ENCODE data around the gene HOMER3. TPM values are rescaled to one million over a fixed set of nuclear protein-coding genes. Genes with fewer than 3 reads are reported as not detected.

Gene HOMER3
- total RNA-seq, 1 donor from 2014 or later: 2.3 TPM

DNA sequence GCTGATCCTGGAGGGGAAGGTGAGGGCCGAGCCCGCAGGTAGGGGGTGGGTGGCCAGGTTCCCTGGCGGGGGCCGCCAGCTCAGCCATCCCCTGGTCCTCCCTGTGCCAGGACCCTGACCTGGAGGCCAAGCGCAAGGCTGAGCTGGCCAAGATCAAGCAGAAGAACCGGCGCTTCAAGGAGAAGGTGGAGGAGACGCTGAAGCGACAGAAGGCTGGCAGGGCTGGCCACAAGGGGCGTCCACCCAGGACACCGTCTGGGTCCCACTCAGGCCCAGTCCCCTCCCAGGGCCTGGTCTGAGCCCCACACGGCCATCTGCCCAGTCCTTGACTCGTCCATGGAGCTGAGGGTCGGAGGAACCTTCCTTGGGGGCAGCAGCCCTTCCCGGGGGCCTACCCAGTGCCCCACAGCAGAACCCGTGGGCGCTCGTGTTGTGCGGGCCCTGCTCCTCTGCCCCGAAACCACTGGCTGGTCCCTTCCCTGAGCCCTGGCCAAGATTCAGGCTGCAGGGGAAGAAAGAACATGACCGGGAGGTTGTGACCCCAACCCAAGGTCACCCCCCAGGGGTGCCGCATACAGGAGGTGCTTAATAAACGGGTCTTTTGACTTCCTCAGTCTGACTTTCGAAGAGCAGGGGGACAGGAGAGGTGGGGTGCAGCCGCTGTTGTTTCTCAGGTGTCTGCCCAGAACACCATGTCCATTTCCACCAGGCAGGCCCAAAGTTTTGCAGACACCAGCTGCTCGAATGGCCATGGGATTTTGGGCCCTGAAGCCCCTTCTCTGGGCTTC lies 12.8 kb downstream of the HOMER3 start:
- Mint-ChIP-seq H3K27ac (no peak overlapping the region), H3K36me3 (ENCODE audit: low read depth) (peaks cover 39% of the 10 kb centered on the region), H3K9me3 (no peaks in the 10 kb centered on the region), H3K4me3 (no peak overlapping the region), H3K4me1 (peaks cover 9% of the 10 kb centered on the region), H3K27me3 (peaks cover 2% of the 10 kb centered on the region)
- ATAC-seq (ENCODE audit: low read depth) (no peak), DNase-seq (no peak)
- intact Hi-C loops (cut with micrococcal nuclease): no loop called here
- ChIA-PET CTCF (no interaction called here), POLR2A (interaction anchor here (1.3 to 1.5 kb wide), 2 partner anchors 9 kb away, joined by 4 to 5 read pairs; partner anchors contain the start of genes COPE and DDX49)
- TF ChIP-seq CTCF (IDR thresholded peaks at IDR 0.05): no peak

GRCh38 chr19:18924684-18925213 lies 16.3 kb downstream of the HOMER3 start:
- Mint-ChIP-seq H3K9me3 (no peaks in the 10 kb centered on the region), H3K4me1 (peaks cover 13% of the 10 kb centered on the region), H3K27me3 (no peaks in the 10 kb centered on the region), H3K27ac (no peak overlapping the region), H3K36me3 (ENCODE audit: low read depth) (peaks cover 66% of the 10 kb centered on the region), H3K4me3 (no peak overlapping the region)
- intact Hi-C loops (cut with micrococcal nuclease): no loop called here
- POLR2A ChIA-PET: no interaction called here
- ATAC-seq (ENCODE audit: low read depth) (no peak), DNase-seq (no peak)
- CTCF ChIA-PET: no interaction called here
- no peak for TF ChIP-seq CTCF (IDR thresholded peaks at IDR 0.05)

DNA sequence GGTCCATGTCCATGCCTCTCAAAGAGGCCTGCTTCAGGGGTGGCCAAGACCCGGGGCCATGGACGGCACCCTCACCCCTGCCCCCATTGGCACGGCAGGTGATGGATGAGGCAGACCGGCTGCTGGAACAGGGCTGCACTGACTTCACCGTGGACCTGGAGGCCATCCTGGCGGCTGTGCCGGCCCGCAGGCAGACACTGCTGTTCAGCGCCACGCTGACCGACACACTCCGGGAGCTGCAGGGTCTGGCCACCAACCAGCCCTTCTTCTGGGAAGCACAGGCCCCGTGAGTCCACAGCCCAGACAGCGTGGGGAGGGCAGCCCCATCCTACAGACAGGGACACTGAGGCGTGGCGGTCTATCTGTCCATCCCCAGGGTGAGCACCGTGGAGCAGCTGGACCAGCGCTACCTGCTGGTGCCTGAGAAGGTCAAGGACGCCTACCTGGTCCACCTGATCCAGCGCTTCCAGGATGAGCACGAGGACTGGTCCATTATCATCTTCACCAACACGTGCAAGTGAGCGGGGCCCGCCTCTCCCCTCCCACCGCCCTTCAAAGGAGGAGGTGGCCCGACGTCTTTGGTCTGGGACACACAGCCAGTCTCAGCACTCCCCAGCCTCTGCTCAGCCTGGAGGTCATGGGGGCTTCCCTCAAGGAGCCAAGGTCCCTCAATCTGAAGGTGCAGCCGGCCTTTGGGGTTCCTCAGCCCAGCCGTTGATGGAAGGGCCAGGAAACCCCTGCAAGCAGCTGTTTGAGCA lies 18.6 kb downstream of the HOMER3 start:
- ChIA-PET CTCF (no interaction called here), POLR2A (no interaction called here)
- intact Hi-C loops (cut with micrococcal nuclease): no loop called here
- Mint-ChIP-seq H3K36me3 (ENCODE audit: low read depth) (peaks cover 68% of the 10 kb centered on the region), H3K27ac (no peak overlapping the region), H3K4me3 (no peak overlapping the region), H3K4me1 (peaks cover 33% of the 10 kb centered on the region), H3K27me3 (no peaks in the 10 kb centered on the region), H3K9me3 (no peaks in the 10 kb centered on the region)
- no peak for DNase-seq
- ATAC-seq (ENCODE audit: low read depth): no peak
- TF ChIP-seq CTCF (IDR thresholded peaks at IDR 0.05): no peak

DNA sequence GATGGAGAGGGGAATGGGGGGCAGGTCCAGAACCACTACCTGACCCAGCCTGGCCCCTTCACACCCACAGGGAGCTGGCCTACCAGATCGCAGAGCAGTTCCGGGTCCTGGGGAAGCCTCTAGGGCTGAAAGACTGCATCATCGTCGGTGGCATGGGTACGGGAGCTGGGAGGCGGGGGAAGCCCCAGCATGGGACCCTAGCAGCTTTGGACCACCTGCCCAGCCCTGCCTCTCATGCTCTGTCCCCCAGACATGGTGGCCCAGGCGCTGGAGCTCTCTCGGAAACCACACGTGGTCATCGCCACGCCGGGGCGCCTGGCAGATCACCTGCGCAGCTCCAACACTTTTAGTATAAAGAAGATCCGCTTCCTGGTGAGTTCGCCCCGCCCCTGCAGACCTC lies 19.4 kb downstream of the HOMER3 start:
- POLR2A ChIA-PET: interaction anchor here (0.6 kb wide), 1 partner anchor 9 kb away, joined by 3 read pairs; no protein-coding TSS in a partner anchor
- CTCF ChIA-PET: no interaction called here
- intact Hi-C loops (cut with micrococcal nuclease): no loop called here
- no peaks in the 10 kb centered on the region for H3K9me3 Mint-ChIP-seq
- peak overlapping the region; percentile 48 for H3K4me3 Mint-ChIP-seq
- ATAC-seq (ENCODE audit: low read depth): no peak
- H3K27me3 Mint-ChIP-seq: no peaks in the 10 kb centered on the region
- peaks cover 37% of the 10 kb centered on the region for H3K4me1 Mint-ChIP-seq
- no peak for DNase-seq
- TF ChIP-seq CTCF (IDR thresholded peaks at IDR 0.05): no peak
- H3K27ac Mint-ChIP-seq: no peak overlapping the region
- H3K36me3 Mint-ChIP-seq (ENCODE audit: low read depth): peaks cover 64% of the 10 kb centered on the region

DNA sequence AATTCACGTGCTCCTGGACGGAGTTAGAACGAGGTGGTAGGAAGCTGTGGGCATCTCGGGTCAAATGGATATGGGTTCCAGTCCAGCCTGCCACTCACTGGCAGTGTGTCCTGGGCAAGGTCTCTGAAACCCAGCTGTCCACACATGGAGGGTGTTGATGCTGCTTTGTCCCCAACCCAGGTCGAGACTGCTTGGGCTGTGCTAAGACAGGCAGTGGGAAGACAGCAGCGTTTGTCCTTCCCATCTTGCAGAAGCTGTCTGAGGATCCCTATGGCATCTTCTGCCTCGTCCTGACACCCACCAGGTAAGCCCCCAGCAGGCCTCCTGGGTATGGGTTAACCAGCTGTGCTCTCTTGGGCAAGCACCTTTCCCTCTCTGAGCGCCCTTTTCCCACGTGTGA lies 20.6 kb downstream of the HOMER3 start:
- DNase-seq: no peak
- Mint-ChIP-seq H3K9me3 (no peaks in the 10 kb centered on the region), H3K27me3 (no peaks in the 10 kb centered on the region), H3K4me3 (peak overlapping the region; percentile 91), H3K27ac (no peak overlapping the region), H3K4me1 (peaks cover 41% of the 10 kb centered on the region), H3K36me3 (ENCODE audit: low read depth) (peaks cover 60% of the 10 kb centered on the region)
- no peak for ATAC-seq (ENCODE audit: low read depth)
- intact Hi-C loops (cut with micrococcal nuclease): no loop called here
- no peak for TF ChIP-seq CTCF (IDR thresholded peaks at IDR 0.05)
- POLR2A ChIA-PET: interaction anchor here (0.7 kb wide), 1 partner anchor 717 kb away, joined by 4 read pairs; the partner anchor contains the start of gene RAB3A
- CTCF ChIA-PET: interaction anchor here (0.9 kb wide), 1 partner anchor 21 kb away, joined by 3 read pairs; the partner anchor contains the start of gene HOMER3

Measured in activated B cell treated with CpG ODN at 0.5 μM for 24 hours (primary cell).